Gastrocnemius medialis (tissue), 4 donors: ENCODE data around the gene HDGF.
A peak's percentile ranks its signal among the peaks of the same experiment; 100 is the strongest.

Experiments used
- POLR2A ChIP-seq, 2 donors: fragments of 450-650 bp; IDR thresholded peaks; one replicate each; pipeline ENCODE4 v1.6.1; 2017; ENCODE audit warnings: antibody characterized with exemption in 2 of 2, mild to moderate bottlenecking in 2 of 2, moderate library complexity in 2 of 2
- TF ChIP-seq, protein P1 (sequence below), 5 experiments: fragments of 450-650 bp in 3 of 5; fragments of 200-600 bp in 2 of 5; sonication (generic) in 2 of 5; IDR thresholded peaks in 4 of 5; conservative IDR thresholded peaks in 1 of 5; 1 replicate in 4 of 5; 2 replicates in 1 of 5; pipeline ENCODE4 v1.5.1; 2016 to 2019; ENCODE audit warnings: antibody characterized with exemption in 5 of 5, mild to moderate bottlenecking in 3 of 5, moderate library complexity in 3 of 5

DNA sequence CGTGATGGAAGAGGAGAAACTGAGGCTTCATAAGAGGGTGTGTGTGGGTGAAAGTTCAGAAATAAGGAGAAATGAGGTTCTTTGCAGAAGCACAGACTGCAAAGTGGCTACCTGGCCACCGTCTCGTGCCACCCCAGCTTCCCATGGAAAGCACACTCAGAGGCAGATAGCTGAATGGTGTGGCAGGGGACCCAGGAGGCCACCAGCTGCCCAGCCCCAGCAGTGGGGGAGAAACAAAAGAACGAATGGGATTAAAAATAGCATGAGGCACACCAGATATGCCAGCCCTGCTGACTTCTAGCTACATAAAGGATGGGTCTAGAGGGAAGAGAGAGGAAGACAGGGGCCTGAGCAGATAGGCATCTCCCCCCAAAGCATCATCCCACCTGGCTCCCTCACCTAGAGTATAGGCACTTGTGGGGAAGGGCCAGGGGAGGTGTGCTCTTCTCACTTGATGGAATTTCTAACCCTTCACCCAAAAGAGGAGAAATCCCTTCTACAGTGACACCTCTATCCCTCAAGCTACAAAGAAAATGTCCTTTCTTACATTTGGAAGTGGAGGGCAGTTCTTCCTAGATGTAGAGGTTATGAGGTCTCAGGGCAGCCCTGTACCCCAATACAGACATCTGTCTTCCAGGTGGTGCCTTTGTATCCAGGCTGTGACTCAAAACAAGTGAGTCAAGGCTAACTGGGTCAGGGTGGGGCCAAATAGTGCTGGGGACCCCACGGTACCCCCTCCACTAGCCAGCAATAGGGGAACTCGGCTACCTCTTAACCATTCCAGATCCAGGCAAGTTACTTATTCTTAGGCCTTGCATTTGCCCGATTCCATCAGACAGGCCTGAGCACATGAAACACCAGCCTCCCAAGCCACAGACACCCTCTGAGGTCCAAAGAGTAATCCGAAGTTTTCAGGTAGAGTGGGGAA is 3.5 kb downstream of the HDGF start:
- TF ChIP-seq, protein P1, sequence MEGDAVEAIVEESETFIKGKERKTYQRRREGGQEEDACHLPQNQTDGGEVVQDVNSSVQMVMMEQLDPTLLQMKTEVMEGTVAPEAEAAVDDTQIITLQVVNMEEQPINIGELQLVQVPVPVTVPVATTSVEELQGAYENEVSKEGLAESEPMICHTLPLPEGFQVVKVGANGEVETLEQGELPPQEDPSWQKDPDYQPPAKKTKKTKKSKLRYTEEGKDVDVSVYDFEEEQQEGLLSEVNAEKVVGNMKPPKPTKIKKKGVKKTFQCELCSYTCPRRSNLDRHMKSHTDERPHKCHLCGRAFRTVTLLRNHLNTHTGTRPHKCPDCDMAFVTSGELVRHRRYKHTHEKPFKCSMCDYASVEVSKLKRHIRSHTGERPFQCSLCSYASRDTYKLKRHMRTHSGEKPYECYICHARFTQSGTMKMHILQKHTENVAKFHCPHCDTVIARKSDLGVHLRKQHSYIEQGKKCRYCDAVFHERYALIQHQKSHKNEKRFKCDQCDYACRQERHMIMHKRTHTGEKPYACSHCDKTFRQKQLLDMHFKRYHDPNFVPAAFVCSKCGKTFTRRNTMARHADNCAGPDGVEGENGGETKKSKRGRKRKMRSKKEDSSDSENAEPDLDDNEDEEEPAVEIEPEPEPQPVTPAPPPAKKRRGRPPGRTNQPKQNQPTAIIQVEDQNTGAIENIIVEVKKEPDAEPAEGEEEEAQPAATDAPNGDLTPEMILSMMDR (IDR thresholded peaks at IDR 0.05 in 4 of 5, conservative IDR thresholded peaks at IDR 0.05 in 1 of 5) = no peak
- peak in 1 of 2 donors; percentile 71 for TF ChIP-seq POLR2A (IDR thresholded peaks at IDR 0.05)
